Measurements from ENCODE around the gene ZNF664. TPM values are rescaled to one million over a fixed set of nuclear protein-coding genes. Genes with fewer than 3 reads are reported as not detected.

ZNF664 gene
- total and polyA plus RNA-seq, 2 of the 8 experiments (the other 6 are each of a cell fraction or from before 2014, with no cell fraction given): 22.8 to 51.4 TPM

- 47% methylated on average over 10 of the region's 10 CpGs; no CpG with 5 or more reads in 1 of the 2 experiments for WGBS, 2 experiments (ENCODE audit: extremely low coverage in 1 of 2, insufficient coverage in 1 of 2, insufficient read length in 1 of 2, insufficient replicate concordance in 2 of 2, low coverage in 1 of 2, low lambda C conversion rate in 2 of 2, missing lambda C conversion rate in 1 of 2)
Measured at GRCh38 chr12:123971449-123971769, 1.6 kb upstream of the ZNF664 start.

More at GRCh38 chr12:123971449-123971769, 1.6 kb upstream of the ZNF664 start:
- Histone ChIP-seq H3K79me2 (ENCODE audit: control insufficient read depth in 1 of 2, insufficient read depth in 2 of 2, low read length in 2 of 2) (no peaks in the 10 kb centered on the region), H4K91ac (replicated peaks; ENCODE audit: insufficient read length, low read length) (no peak overlapping the region), H2AFZ (ENCODE audit: low read length) (no peak overlapping the region), H2BK20ac (ENCODE audit: low read length) (no peak overlapping the region), H3K27me3 (replicated peaks in 1 of 4; ENCODE audit: control insufficient read depth in 3 of 4, extremely low read depth in 1 of 4, insufficient read depth in 3 of 4, low read length in 3 of 4) (peaks cover 47 to 73% (median 65%) of the 10 kb centered on the region in 4 experiments), H3K18ac (ENCODE audit: extremely low read depth, low read length) (no peak overlapping the region), H3K9ac (replicated peaks in 1 of 4; ENCODE audit: extremely low read depth in 1 of 4, low read depth in 3 of 4, low read length in 3 of 4) (no peak overlapping the region), H3K36me3 (ENCODE audit: control insufficient read depth in 2 of 4, insufficient read depth in 4 of 4, low read length in 3 of 4) (peaks cover 0 to 7% (median 0%) of the 10 kb centered on the region in 4 experiments; a peak in 2 of 8 replicates), H3K4me2 (ENCODE audit: insufficient read depth in 1 of 2, low read depth in 2 of 2, low read length in 2 of 2) (peak overlapping the region in 1 of 2 experiments; percentile 65; a peak in 2 of 4 replicates), H3K56ac (replicated peaks; ENCODE audit: insufficient read length, low read depth, low read length) (no peak overlapping the region), H3K9me3 (ENCODE audit: insufficient read depth in 2 of 2, low read depth in 1 of 2, low read length in 1 of 2) (no peaks in the 10 kb centered on the region), H3K4ac (replicated peaks; ENCODE audit: insufficient read length, low read depth, low read length) (no peak overlapping the region), H3K27ac (ENCODE audit: low read depth, low read length) (no peak overlapping the region), H3K4me3 (ENCODE audit: extremely low read depth in 1 of 4, insufficient read depth in 2 of 4, low read depth in 3 of 4, low read length in 4 of 4) (peak overlapping the region in 1 of 4 experiments; percentile 27; a peak in 2 of 8 replicates), H2BK5ac (ENCODE audit: low read depth, low read length) (no peak overlapping the region), H2BK15ac (ENCODE audit: low read length) (no peak overlapping the region), H4K8ac (ENCODE audit: extremely low read depth, insufficient read depth, low read length) (no peak overlapping the region), H4K5ac (ENCODE audit: insufficient read length, low read depth, low read length) (no peak overlapping the region), H3K79me1 (ENCODE audit: low read depth, low read length) (no peaks in the 10 kb centered on the region), H3K23me2 (ENCODE audit: low read depth, low read length) (peaks cover 5% of the 10 kb centered on the region; the same call in 1 of the 2 replicates), H3K23ac (ENCODE audit: insufficient read length) (no peak overlapping the region), H4K20me1 (replicated peaks in 1 of 2; ENCODE audit: control insufficient read depth in 1 of 2, insufficient read depth in 2 of 2, low read length in 2 of 2) (peaks cover 23 to 32% of the 10 kb centered on the region in 2 experiments), H3K14ac (ENCODE audit: insufficient read length) (no peak overlapping the region), H2BK120ac (replicated peaks; ENCODE audit: low read depth, low read length) (no peak overlapping the region), H2BK12ac (ENCODE audit: low read depth, low read length) (no peak overlapping the region), H2AK5ac (ENCODE audit: low read depth, low read length) (no peak overlapping the region), H3K4me1 (replicated peaks in 1 of 4; ENCODE audit: control insufficient read depth in 3 of 4, insufficient read depth in 4 of 4, low read length in 3 of 4) (peaks cover 3 to 8% (median 5%) of the 10 kb centered on the region in 4 experiments; a peak in 6 of 7 replicates)
- TF ChIP-seq SUZ12 (IDR thresholded peaks at IDR 0.05; ENCODE audit: low read length) (peak; percentile 43; the same call in 1 of the 2 replicates), EZH2 (IDR thresholded peaks at IDR 0.05; ENCODE audit: low read depth, low read length, severe bottlenecking) (peak; percentile 33), CEBPB (IDR thresholded peaks at IDR 0.05; ENCODE audit: low read depth, low read length) (no peak), SP1 (IDR thresholded peaks at IDR 0.05; ENCODE audit: low read depth, low read length) (no peak), HDAC2 (IDR thresholded peaks at IDR 0.05; ENCODE audit: borderline replicate concordance in 1 of 2, low read depth in 2 of 2, low read length in 2 of 2) (no peak), ZNF274 (IDR thresholded peaks at IDR 0.05; ENCODE audit: borderline replicate concordance, extremely low read depth, low read length) (no peak), HDAC6 (IDR thresholded peaks at IDR 0.05; ENCODE audit: low read depth, low read length) (no peak), NANOG (IDR thresholded peaks at IDR 0.05; ENCODE audit: insufficient read depth, low read depth, low read length, poor library complexity, severe bottlenecking) (no peak)
- CTCF ChIA-PET (ENCODE audit: partially characterized antibody): interaction anchor here (0.8 kb wide), 1 partner anchor 32 kb away, joined by 5 read pairs; no protein-coding TSS in a partner anchor
- FAIRE-seq (no peak), DNase-seq (ENCODE audit: low read depth in 1 of 2, low spot score in 2 of 2) (no peak)
- POLR2A ChIA-PET (ENCODE audit: partially characterized antibody): interaction anchor here (0.8 to 0.9 kb wide), 2 partner anchors 9 to 20 kb away, joined by 3 read pairs; no protein-coding TSS in a partner anchor
